SU-DHL-6 (cell line): Measurements from ENCODE around the gene IFNG-AS1.
A peak's percentile ranks its signal among the peaks of the same experiment; 100 is the strongest.

Source experiments
- H2AFZ ChIP-seq: fragments of 200-600 bp; sonication (generic); 2 replicates; pipeline ENCODE4 v1.6.1; 2014; ENCODE audit warnings: low read depth, mild to moderate bottlenecking, moderate library complexity, mixed read lengths, antibody characterized with exemption, low read length; ENCODE audit not compliant: severe bottlenecking
- H3F3A ChIP-seq: fragments of 200-600 bp; shearing (Covaris generic); 2 replicates; pipeline ENCODE4 v1.6.0; 2016; ENCODE audit warnings: antibody characterized with exemption, mild to moderate bottlenecking; ENCODE audit not compliant: insufficient read depth
- H3K27ac ChIP-seq: fragments of 200-600 bp; sonication (generic); 2 replicates; pipeline ENCODE4 v1.5.1; 2016; ENCODE audit warnings: low read depth, mild to moderate bottlenecking, low read length, moderate library complexity, mixed read lengths
- H3K27me3 ChIP-seq: fragments of 200-600 bp; sonication (generic), shearing (Covaris generic); 2 replicates; pipeline ENCODE4 v1.6.0; 2014; ENCODE audit warnings: mild to moderate bottlenecking, low read length
- H3K36me3 ChIP-seq: fragments of 200-600 bp; sonication (generic); 2 replicates; pipeline ENCODE4 v1.6.1; 2014; ENCODE audit warnings: mild to moderate bottlenecking, low read length, mixed read lengths
- H3K4me2 ChIP-seq: fragments of 300-600, 200-600 bp; shearing (Covaris generic), sonication (generic); 2 replicates; pipeline ENCODE4 v1.6.0; 2014; ENCODE audit warnings: low read length, low read depth, mild to moderate bottlenecking; ENCODE audit not compliant: poor library complexity, severe bottlenecking
- H3K4me3 ChIP-seq: fragments of 200-600 bp; sonication (generic); 2 replicates; pipeline ENCODE4 v1.5.1; 2014; ENCODE audit warnings: antibody characterized with exemption, low read length, mild to moderate bottlenecking, mixed read lengths; ENCODE audit not compliant: insufficient read depth, poor library complexity, severe bottlenecking
- H3K79me2 ChIP-seq: fragments of 200-600 bp; sonication (generic); 2 replicates; pipeline ENCODE4 v1.6.1; 2014; ENCODE audit warnings: mild to moderate bottlenecking, low read length, moderate library complexity; ENCODE audit not compliant: insufficient read depth
- H3K9ac ChIP-seq: fragments of 200-600 bp; sonication (generic); 2 replicates; pipeline ENCODE4 v1.7.0; 2014; ENCODE audit warnings: mild to moderate bottlenecking, low read length
- H3K9me2 ChIP-seq: fragments of 200-600 bp; sonication (generic); replicated peaks from 2 replicates; pipeline ENCODE4 v1.6.1; 2014; ENCODE audit warnings: low read length; ENCODE audit not compliant: insufficient read depth
- H3K9me3 ChIP-seq: fragments of 200-600 bp; sonication (generic); 2 replicates; pipeline ENCODE4 v1.6.1; 2014; ENCODE audit warnings: low read length, mixed read lengths; ENCODE audit not compliant: insufficient read depth
- H4K20me1 ChIP-seq: fragments of 200-600 bp; sonication (generic); 2 replicates; pipeline ENCODE4 v1.6.1; 2014; ENCODE audit warnings: low read depth, mild to moderate bottlenecking, antibody characterized with exemption, low read length, moderate library complexity, mixed read lengths
- CTCF ChIP-seq: fragments of 200-600 bp; sonication (generic); IDR thresholded peaks from one replicate; pipeline ENCODE4 v1.5.1; 2017; ENCODE audit warnings: antibody characterized with exemption, mild to moderate bottlenecking, low read length, moderate library complexity; ENCODE audit not compliant: insufficient read depth, poor library complexity, severe bottlenecking
- EZH2phosphoT487 ChIP-seq: fragments of 200-600 bp; sonication (generic), shearing (Covaris generic); conservative IDR thresholded peaks from 2 replicates; pipeline ENCODE4 v1.6.1; 2018; ENCODE audit warnings: mild to moderate bottlenecking, antibody characterized with exemption, low read length, moderate library complexity, mixed read lengths

IFNG-AS1 gene

GRCh38 chr12:67942724-67943123 is 46.5 kb upstream of the IFNG-AS1 start:
- no peak overlapping the region for H3K4me3 ChIP-seq
- H3K9ac ChIP-seq = no peak overlapping the region
- no peaks in the 10 kb centered on the region for H4K20me1 ChIP-seq
- H3F3A ChIP-seq = no peaks in the 10 kb centered on the region
- no peaks in the 10 kb centered on the region for H3K79me2 ChIP-seq
- H3K9me2 ChIP-seq = no peaks in the 10 kb centered on the region
- no peak overlapping the region for H2AFZ ChIP-seq
- no peak overlapping the region for H3K27ac ChIP-seq
- H3K4me2 ChIP-seq = no peak overlapping the region
- H3K36me3 ChIP-seq = no peaks in the 10 kb centered on the region
- H3K9me3 ChIP-seq = no peaks in the 10 kb centered on the region
- TF ChIP-seq EZH2phosphoT487 (no peak), CTCF (no peak)
- no peaks in the 10 kb centered on the region for H3K27me3 ChIP-seq

DNA sequence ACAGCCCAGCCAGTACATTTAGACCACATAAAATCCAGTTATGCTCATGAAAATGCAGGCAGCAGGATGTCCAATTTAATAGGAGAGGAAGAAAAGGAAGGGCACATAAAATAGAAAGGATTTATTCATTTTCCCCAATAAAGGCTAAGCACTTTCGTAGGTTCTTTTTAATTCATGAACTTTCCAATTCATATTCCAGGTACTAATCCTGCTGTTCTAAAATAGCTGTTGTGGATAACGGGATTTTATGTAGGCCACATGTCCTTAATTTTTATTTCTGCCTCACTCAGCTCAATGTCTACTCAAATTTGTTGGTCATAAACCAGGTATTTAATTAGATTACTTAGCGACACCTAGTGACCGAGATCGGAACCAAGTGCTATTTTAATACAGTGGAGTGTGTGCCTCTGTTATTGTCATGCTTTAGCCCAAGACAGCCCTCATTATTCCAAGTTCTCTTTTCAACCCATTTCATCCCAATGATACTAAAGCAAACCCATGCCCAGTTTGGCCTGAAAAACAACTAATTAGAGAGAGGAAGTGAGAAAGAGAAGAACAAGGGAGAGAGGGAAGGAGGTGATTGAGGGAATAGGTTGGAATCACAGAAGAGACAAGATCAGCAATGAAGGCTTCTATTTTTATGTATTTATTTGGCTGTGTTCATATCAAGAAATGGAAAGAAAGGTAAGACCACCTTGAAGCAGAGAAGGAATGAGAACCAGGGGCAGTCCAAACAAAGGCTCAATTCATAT is 45.9 kb upstream of the IFNG-AS1 start:
- Histone ChIP-seq H3K27me3 (no peaks in the 10 kb centered on the region), H3F3A (no peaks in the 10 kb centered on the region), H3K4me2 (no peak overlapping the region), H3K9ac (no peak overlapping the region), H3K9me3 (no peaks in the 10 kb centered on the region), H3K79me2 (no peaks in the 10 kb centered on the region), H3K4me3 (no peak overlapping the region), H3K36me3 (no peaks in the 10 kb centered on the region), H3K27ac (no peak overlapping the region), H4K20me1 (no peaks in the 10 kb centered on the region), H3K9me2 (no peaks in the 10 kb centered on the region), H2AFZ (no peak overlapping the region)
- peak; percentile 62 for TF ChIP-seq CTCF
- no peak for TF ChIP-seq EZH2phosphoT487

- H3K9ac ChIP-seq = no peak overlapping the region
- no peaks in the 10 kb centered on the region for H3K27me3 ChIP-seq
- H3K36me3 ChIP-seq = no peaks in the 10 kb centered on the region
- H2AFZ ChIP-seq = no peak overlapping the region
- H3F3A ChIP-seq = no peaks in the 10 kb centered on the region
- no peaks in the 10 kb centered on the region for H3K9me2 ChIP-seq
- no peak overlapping the region for H3K27ac ChIP-seq
- H4K20me1 ChIP-seq = no peaks in the 10 kb centered on the region
- TF ChIP-seq EZH2phosphoT487 = no peak
- TF ChIP-seq CTCF = no peak
- H3K9me3 ChIP-seq = no peaks in the 10 kb centered on the region
- H3K4me3 ChIP-seq = no peak overlapping the region
- H3K4me2 ChIP-seq = no peak overlapping the region
- H3K79me2 ChIP-seq = no peaks in the 10 kb centered on the region
These were observed 45.2 kb upstream of the IFNG-AS1 start for GRCh38 chr12:67944093-67944492.
